DND-41 (cell line): ENCODE results near the gene TIMM8B.
"Not testable (repeated sequence)": the region's sequence is repeated elsewhere in the genome, so short reads cannot be mapped to it uniquely, and the experiment has no call there.

Experiments
- ATAC-seq: fragments of 200-7000 bp; cut with Tn5 transposase; 3 replicates; pipeline ENCODE4 v1.9.1; 2021; ENCODE audit warnings: low read depth; ENCODE audit not compliant: insufficient read depth
- DNase-seq: peaks from one replicate; pipeline ENCODE4 v3.0.0-alpha.2; 2020
- H2AFZ ChIP-seq: 2 replicates; pipeline ENCODE4 v1.6.0; 2012; ENCODE audit warnings: low read depth, low read length
- H3K27ac ChIP-seq: 2 replicates; pipeline ENCODE4 v1.5.1; 2012; ENCODE audit warnings: low read length, inconsistent platforms
- H3K27me3 ChIP-seq: fragments of 200-600 bp; sonication (generic); 2 replicates; pipeline ENCODE4 v1.6.0; 2012; ENCODE audit warnings: low read length, mild to moderate bottlenecking, inconsistent platforms; ENCODE audit not compliant: insufficient read depth, poor library complexity
- H3K36me3 ChIP-seq: 2 replicates; pipeline ENCODE4 v1.5.1; 2012; ENCODE audit warnings: low read length, inconsistent platforms; ENCODE audit not compliant: insufficient read depth
- H3K4me1 ChIP-seq: 2 replicates; pipeline ENCODE4 v1.5.1; 2012; ENCODE audit warnings: mild to moderate bottlenecking, low read length; ENCODE audit not compliant: insufficient read depth
- H3K4me2 ChIP-seq: 2 replicates; pipeline ENCODE4 v1.6.0; 2012; ENCODE audit warnings: mild to moderate bottlenecking, moderate library complexity, low read length, inconsistent platforms; ENCODE audit not compliant: insufficient read depth
- H3K4me3 ChIP-seq, 2 experiments: fragments of 200-600 bp in 1 of 2; shearing (Covaris generic) in 1 of 2; 2 replicates each; pipeline ENCODE4 v1.5.1; 2012 to 2016; ENCODE audit warnings: inconsistent platforms in 2 of 2, low read length in 2 of 2, mild to moderate bottlenecking in 2 of 2, low read depth in 1 of 2, moderate library complexity in 1 of 2
- H3K79me2 ChIP-seq: 2 replicates; pipeline ENCODE4 v1.6.0; 2012; ENCODE audit warnings: low read length, inconsistent platforms; ENCODE audit not compliant: insufficient read depth
- H3K9ac ChIP-seq: 2 replicates; pipeline ENCODE4 v1.6.0; 2012; ENCODE audit warnings: low read depth, mild to moderate bottlenecking, inconsistent platforms, low read length, moderate library complexity
- H3K9me3 ChIP-seq: 2 replicates; pipeline ENCODE4 v1.5.1; 2012; ENCODE audit warnings: low read length, moderate library complexity, mild to moderate bottlenecking, inconsistent platforms; ENCODE audit not compliant: insufficient read depth, severe bottlenecking
- H4K20me1 ChIP-seq: 2 replicates; pipeline ENCODE4 v1.6.0; 2012; ENCODE audit warnings: low read length; ENCODE audit not compliant: insufficient read depth
- CTCF ChIP-seq: IDR thresholded peaks from 2 replicates; pipeline ENCODE4 v1.5.1; 2012; ENCODE audit warnings: borderline replicate concordance, low read length, moderate library complexity, mild to moderate bottlenecking; ENCODE audit not compliant: poor library complexity, severe bottlenecking; ENCODE audit errors: extremely low read depth
- EZH2 ChIP-seq: IDR thresholded peaks from 3 replicates; pipeline ENCODE4 v1.6.1; 2012; ENCODE audit warnings: borderline replicate concordance, low read depth, mild to moderate bottlenecking, moderate library complexity, low read length, inconsistent platforms; ENCODE audit not compliant: severe bottlenecking

Gene TIMM8B

GRCh38 chr11:112049777-112050176, 36.8 kb downstream of the TIMM8B start:
- Histone ChIP-seq H3K36me3 (peaks cover 80% of the 10 kb centered on the region), H3K79me2 (peaks cover 4% of the 10 kb centered on the region; the same call in 1 of the 2 replicates), H4K20me1 (no peaks in the 10 kb centered on the region), H3K27ac (no peak overlapping the region), H3K9me3 (no peaks in the 10 kb centered on the region), H3K9ac (no peak overlapping the region), H3K4me1 (no peaks in the 10 kb centered on the region), H3K4me2 (no peak overlapping the region), H3K27me3 (no peaks in the 10 kb centered on the region), H3K4me3 (no peak overlapping the region), H2AFZ (no peak overlapping the region)
- no peak for TF ChIP-seq CTCF
- no peak for TF ChIP-seq EZH2
- no peak for DNase-seq
- ATAC-seq, result no peak

- H3K4me1 ChIP-seq, DNase-seq, H3K4me2 ChIP-seq, H4K20me1 ChIP-seq, H3K9me3 ChIP-seq, H2AFZ ChIP-seq, H3K79me2 ChIP-seq, H3K27ac ChIP-seq, H3K9ac ChIP-seq, H3K27me3 ChIP-seq, H3K4me3 ChIP-seq, ATAC-seq: not testable (repeated sequence)
- H3K36me3 ChIP-seq, result peaks cover 82% of the 10 kb centered on the region
These were observed 38.3 kb downstream of the TIMM8B start for GRCh38 chr11:112048256-112048655.

GRCh38 chr11:112046647-112047046, 39.9 kb downstream of the TIMM8B start:
- not testable (repeated sequence) for H3K79me2 ChIP-seq, H3K4me3 ChIP-seq, H3K27me3 ChIP-seq, H3K9ac ChIP-seq, ATAC-seq, H2AFZ ChIP-seq, DNase-seq, H3K9me3 ChIP-seq, H3K4me2 ChIP-seq, H3K27ac ChIP-seq, H4K20me1 ChIP-seq, H3K4me1 ChIP-seq
- peaks cover 81% of the 10 kb centered on the region for H3K36me3 ChIP-seq

GRCh38 chr11:112044961-112045360, 41.6 kb downstream of the TIMM8B start:
- H3K27me3 ChIP-seq, result no peaks in the 10 kb centered on the region
- no peaks in the 10 kb centered on the region for H3K4me1 ChIP-seq
- H2AFZ ChIP-seq, result no peak overlapping the region
- no peaks in the 10 kb centered on the region for H4K20me1 ChIP-seq
- H3K9ac ChIP-seq, result no peak overlapping the region
- H3K79me2 ChIP-seq, result peaks cover 7% of the 10 kb centered on the region; the same call in 1 of the 2 replicates
- TF ChIP-seq EZH2 (no peak), CTCF (no peak)
- DNase-seq, result no peak
- no peak overlapping the region for H3K27ac ChIP-seq
- no peak overlapping the region for H3K4me2 ChIP-seq
- ATAC-seq, result no peak
- H3K36me3 ChIP-seq, result peaks cover 80% of the 10 kb centered on the region
- H3K4me3 ChIP-seq, result no peak overlapping the region
- no peaks in the 10 kb centered on the region for H3K9me3 ChIP-seq

GRCh38 chr11:112042961-112043304, 43.6 kb downstream of the TIMM8B start:
- no peaks in the 10 kb centered on the region for H3K9me3 ChIP-seq
- H3K79me2 ChIP-seq, result peaks cover 3% of the 10 kb centered on the region; the same call in 1 of the 2 replicates
- H2AFZ ChIP-seq, result no peak overlapping the region
- no peak overlapping the region for H3K27ac ChIP-seq
- peaks cover 81% of the 10 kb centered on the region for H3K36me3 ChIP-seq
- DNase-seq (no peak), ATAC-seq (no peak)
- H3K4me2 ChIP-seq, result no peak overlapping the region
- H4K20me1 ChIP-seq, result no peaks in the 10 kb centered on the region
- H3K9ac ChIP-seq, result no peak overlapping the region
- no peaks in the 10 kb centered on the region for H3K27me3 ChIP-seq
- TF ChIP-seq CTCF (no peak), EZH2 (no peak)
- H3K4me1 ChIP-seq, result no peaks in the 10 kb centered on the region
- H3K4me3 ChIP-seq, result no peak overlapping the region
